ENCODE results near the gene RCL1. TPM values are rescaled to one million over a fixed set of nuclear protein-coding genes. Genes with fewer than 3 reads are reported as not detected.

The RCL1 gene
- total and polyA plus RNA-seq, 2 donors (not counting 3 experiments of a cell fraction or from before 2014, with no cell fraction given), result 12.9 to 13.2 TPM

GRCh38 chr9:4859035-4859434, 66.3 kb downstream of the RCL1 start:
- H3K79me2 ChIP-seq (ENCODE audit: control insufficient read depth, insufficient read depth, low read length), result no peaks in the 10 kb centered on the region
- no peaks in the 10 kb centered on the region for H3K9me1 ChIP-seq (replicated peaks; ENCODE audit: control insufficient read depth, extremely low read depth, insufficient read depth, low read length)
- H3K27me3 ChIP-seq (ENCODE audit: control insufficient read depth in 2 of 2, insufficient read depth in 2 of 2, low read length in 2 of 2), result no peaks in the 10 kb centered on the region
- no peak overlapping the region for H2AFZ ChIP-seq (ENCODE audit: low read depth, low read length)
- H3K4me2 ChIP-seq (ENCODE audit: insufficient read depth, low read length), result no peak overlapping the region
- peaks cover 2% of the 10 kb centered on the region in 2 experiments for H3K36me3 ChIP-seq (ENCODE audit: control insufficient read depth in 2 of 2, extremely low read depth in 1 of 2, insufficient read depth in 2 of 2, low read length in 2 of 2)
- FAIRE-seq, result no peak
- BruUV-seq (replicated peaks), result no TSS peak
- no peak overlapping the region for H3K9ac ChIP-seq (replicated peaks; ENCODE audit: extremely low read depth, insufficient read depth, low read length)
- dilution Hi-C loops (cut with MboI; ENCODE audit: extremely low pct_ligation_motif_present, low sequenced_read_pairs) (no loop called here), intact Hi-C loops (cut with micrococcal nuclease) (no loop called here)
- peaks cover 2% of the 10 kb centered on the region for H4K20me1 ChIP-seq (replicated peaks; ENCODE audit: control insufficient read depth, extremely low read depth, insufficient read depth, low read length)
- no peak for DNase-seq (ENCODE audit: low read depth, low spot score)
- H3K9me3 ChIP-seq (replicated peaks; ENCODE audit: control insufficient read depth, insufficient read depth, low read length), result no peaks in the 10 kb centered on the region
- ChIA-PET POLR2A (no interaction called here), CTCF (no interaction called here)
- H3K4me3 ChIP-seq (replicated peaks in 1 of 3; ENCODE audit: insufficient read depth in 1 of 3, low read depth in 1 of 3, low read length in 3 of 3), result no peak overlapping the region
- TF ChIP-seq EZH2 (IDR thresholded peaks at IDR 0.05; ENCODE audit: borderline replicate concordance, low read depth, low read length, severe bottlenecking) (no peak), MAX (IDR thresholded peaks at IDR 0.05; ENCODE audit: insufficient read depth, insufficient read length) (no peak), CTCF (IDR thresholded peaks at IDR 0.05; ENCODE audit: extremely low read depth in 1 of 2, insufficient read depth in 1 of 2, low read depth in 1 of 2, low read length in 2 of 2) (no peak), JUN (IDR thresholded peaks at IDR 0.05; ENCODE audit: borderline replicate concordance, insufficient read depth, insufficient read length, low read depth) (no peak), GATA2 (IDR thresholded peaks at IDR 0.05; ENCODE audit: insufficient read depth, insufficient read length, low read depth, low read length) (no peak), POLR2AphosphoS5 (IDR thresholded peaks at IDR 0.05; ENCODE audit: insufficient read depth, low read depth, low read length) (no peak), FOS (IDR thresholded peaks at IDR 0.05; ENCODE audit: borderline replicate concordance, insufficient read depth, low read length) (no peak), MYC (IDR thresholded peaks at IDR 0.05; ENCODE audit: low read depth, low read length) (no peak), POLR2A (IDR thresholded peaks at IDR 0.05; ENCODE audit: low read depth, low read length) (no peak)
- H3K4me1 ChIP-seq (ENCODE audit: control insufficient read depth, extremely low read depth, insufficient read depth, low read length), result no peaks in the 10 kb centered on the region
- H3K27ac ChIP-seq (ENCODE audit: insufficient read depth, low read depth, low read length), result no peak overlapping the region

Data from endothelial cell of umbilical vein (primary cell).